GM19023 (cell line): ENCODE data around the gene UBE2QL1.

Experiments
- ATAC-seq: cut with Tn5 transposase; IDR thresholded peaks from one replicate; pipeline ENCODE4 v1.9.1; 2021; ENCODE audit warnings: mild to moderate bottlenecking, moderate library complexity; ENCODE audit not compliant: unreplicated experiment

UBE2QL1 gene

GRCh38 chr5:6448622-6449464, at the start of gene UBE2QL1:
UBE2QL1 (plus strand) TSS chr5:6448859; CDS start chr5:6448894, 35 bp downstream.
- no peak for ATAC-seq

GRCh38 chr5:6399980-6400910, 48.4 kb upstream of the UBE2QL1 start:
- no peak for ATAC-seq

- ATAC-seq = no peak
Observed at GRCh38 chr5:6401410-6401809, 47.2 kb upstream of the UBE2QL1 start.

- ATAC-seq = no peak
Observed at GRCh38 chr5:6402939-6403338, 45.7 kb upstream of the UBE2QL1 start.

GRCh38 chr5:6403416-6403815, 45.2 kb upstream of the UBE2QL1 start:
- no peak for ATAC-seq

- peak; percentile 84 for ATAC-seq
Observed at GRCh38 chr5:6404129-6404528, 44.5 kb upstream of the UBE2QL1 start.

GRCh38 chr5:6405591-6405990, 43.1 kb upstream of the UBE2QL1 start:
- no peak for ATAC-seq

GRCh38 chr5:6407558-6408259, 41.0 kb upstream of the UBE2QL1 start:
- no peak for ATAC-seq

- no peak for ATAC-seq
Observed at GRCh38 chr5:6408260-6408596, 40.4 kb upstream of the UBE2QL1 start.

- no peak for ATAC-seq
Observed at GRCh38 chr5:6408627-6409446, 39.8 kb upstream of the UBE2QL1 start.

GRCh38 chr5:6410421-6410820, 38.2 kb upstream of the UBE2QL1 start:
- no peak for ATAC-seq

- ATAC-seq = no peak
Observed at GRCh38 chr5:6411141-6411540, 37.5 kb upstream of the UBE2QL1 start.

GRCh38 chr5:6412811-6413210, 35.8 kb upstream of the UBE2QL1 start:
- ATAC-seq = no peak

GRCh38 chr5:6417657-6418056, 31.0 kb upstream of the UBE2QL1 start:
- no peak for ATAC-seq

- ATAC-seq = no peak
Observed at GRCh38 chr5:6418679-6419276, 29.9 kb upstream of the UBE2QL1 start.

- ATAC-seq = no peak
Observed at GRCh38 chr5:6419340-6419852, 29.3 kb upstream of the UBE2QL1 start.

- ATAC-seq = no peak
Observed at GRCh38 chr5:6423327-6424109, 25.1 kb upstream of the UBE2QL1 start.

GRCh38 chr5:6424110-6424659, 24.5 kb upstream of the UBE2QL1 start:
- ATAC-seq = no peak

- ATAC-seq = no peak
Observed at GRCh38 chr5:6424700-6425099, 24.0 kb upstream of the UBE2QL1 start.
